ENCODE measurements around the gene ACADM. TPM values are rescaled to one million over a fixed set of nuclear protein-coding genes. Genes with fewer than 3 reads are reported as not detected.
A peak's percentile ranks its signal among the peaks of the same experiment; 100 is the strongest.

The ACADM gene
- total and polyA plus RNA-seq, 2 of the 13 experiments (the other 11 are each of a cell fraction or from before 2014, with no cell fraction given): 43.7 to 92.2 TPM

GRCh38 chr1:75785983-75786853 is 61.7 kb downstream of the ACADM start, which contains the start of gene RABGGTB (continued):
- TF ChIP-seq AHDC1 (CRISPR knock-in tag; IDR thresholded peaks at IDR 0.05; ENCODE audit: borderline replicate concordance) (no peak), ZNF329 (CRISPR knock-in tag; IDR thresholded peaks at IDR 0.05; ENCODE audit: low read depth) (no peak), ZNF614 (CRISPR knock-in tag; IDR thresholded peaks at IDR 0.05; ENCODE audit: borderline replicate concordance) (peak; percentile 74; the same call in 1 of the 2 replicates), ZNF687 (CRISPR knock-in tag; IDR thresholded peaks at IDR 0.05) (peak; percentile 94), RBFOX2 (IDR thresholded peaks at IDR 0.05; ENCODE audit: low read depth, low read length) (peak; percentile 55), HIC2 (CRISPR knock-in tag; IDR thresholded peaks at IDR 0.05; ENCODE audit: low read depth) (no peak), NR2F6 (IDR thresholded peaks at IDR 0.05) (no peak), NR2F6 (CRISPR knock-in tag; IDR thresholded peaks at IDR 0.05) (no peak), ZNF574 (CRISPR knock-in tag; IDR thresholded peaks at IDR 0.05) (peak; percentile 87), ZNF143 (CRISPR knock-in tag; IDR thresholded peaks at IDR 0.05) (peak; percentile 65), U2AF1 (optimal IDR thresholded peaks at IDR 0.05; ENCODE audit: low read depth, low read length) (no peak), ZNF562 (CRISPR knock-in tag; IDR thresholded peaks at IDR 0.05; ENCODE audit: borderline replicate concordance) (no peak), PCBP1 (IDR thresholded peaks at IDR 0.05; ENCODE audit: borderline replicate concordance, low read depth, low read length) (no peak), BRCA1 (CRISPR knock-in tag; IDR thresholded peaks at IDR 0.05) (peak; percentile 10; the same call in 1 of the 2 replicates)
